HUES64 (cell line): Measurements from ENCODE around the gene PLPPR1.

Source experiments
- H3K27ac ChIP-seq: 2 replicates; pipeline ENCODE4 v1.7.0; 2013; ENCODE audit warnings: low read depth, low read length, inconsistent platforms
- H3K27me3 ChIP-seq: 2 replicates; pipeline ENCODE4 v1.6.1; 2013; ENCODE audit warnings: mild to moderate bottlenecking, low read length; ENCODE audit not compliant: insufficient read depth
- H3K36me3 ChIP-seq: 2 replicates; pipeline ENCODE4 v1.6.1; 2013; ENCODE audit warnings: mild to moderate bottlenecking, low read length; ENCODE audit not compliant: insufficient read depth
- H3K4me1 ChIP-seq: 2 replicates; pipeline ENCODE4 v1.6.1; 2013; ENCODE audit warnings: mild to moderate bottlenecking, low read length, moderate library complexity; ENCODE audit not compliant: insufficient read depth
- H3K4me3 ChIP-seq: 2 replicates; pipeline ENCODE4 v1.5.1; 2013; ENCODE audit warnings: mild to moderate bottlenecking, low read length, moderate library complexity
- H3K9ac ChIP-seq: 2 replicates; pipeline ENCODE4 v1.6.1; 2013; ENCODE audit warnings: mild to moderate bottlenecking, low read depth, low read length
- H3K9me3 ChIP-seq: 2 replicates; pipeline ENCODE4 v1.6.1; 2013; ENCODE audit warnings: low read depth, low read length; ENCODE audit not compliant: insufficient read depth
- WGBS: fragments of 150-250, 120-280 bp; methylation state at CpG from one replicate; pipeline ENCODE4 v1.1.7; 2013; ENCODE audit warnings: missing lambda C conversion rate; 5-methylcytosine and 5-hydroxymethylcytosine counted together

The PLPPR1 gene

DNA sequence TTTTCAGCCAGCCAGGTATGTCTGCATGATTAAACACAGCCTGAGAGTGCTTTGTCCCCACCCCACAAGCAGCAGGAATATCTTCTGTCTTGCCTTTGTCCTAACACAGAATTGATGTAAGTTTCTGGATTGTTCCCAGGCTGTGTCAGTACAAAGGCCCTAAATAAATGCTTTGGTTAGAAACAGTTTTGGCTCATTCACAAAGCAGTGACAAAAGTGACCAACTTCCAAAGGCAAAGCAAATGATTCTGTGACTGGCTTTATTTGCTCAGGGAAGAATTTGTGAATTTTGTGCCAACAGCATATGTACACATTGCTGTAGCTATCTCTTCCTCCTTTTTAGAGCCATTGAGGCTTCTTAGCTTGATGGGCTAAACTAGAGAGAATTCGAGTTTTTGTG lies 133.7 kb downstream of the PLPPR1 start:
- peaks cover 8% of the 10 kb centered on the region; the same call in 1 of the 2 replicates for H3K4me1 ChIP-seq
- no peaks in the 10 kb centered on the region for H3K9me3 ChIP-seq
- H3K27me3 ChIP-seq, result no peaks in the 10 kb centered on the region
- no peak overlapping the region for H3K27ac ChIP-seq
- no peak overlapping the region for H3K9ac ChIP-seq
- no peaks in the 10 kb centered on the region for H3K36me3 ChIP-seq
- H3K4me3 ChIP-seq, result no peak overlapping the region
- WGBS, result 100% methylated on average over 1 of the region's 1 CpG

DNA sequence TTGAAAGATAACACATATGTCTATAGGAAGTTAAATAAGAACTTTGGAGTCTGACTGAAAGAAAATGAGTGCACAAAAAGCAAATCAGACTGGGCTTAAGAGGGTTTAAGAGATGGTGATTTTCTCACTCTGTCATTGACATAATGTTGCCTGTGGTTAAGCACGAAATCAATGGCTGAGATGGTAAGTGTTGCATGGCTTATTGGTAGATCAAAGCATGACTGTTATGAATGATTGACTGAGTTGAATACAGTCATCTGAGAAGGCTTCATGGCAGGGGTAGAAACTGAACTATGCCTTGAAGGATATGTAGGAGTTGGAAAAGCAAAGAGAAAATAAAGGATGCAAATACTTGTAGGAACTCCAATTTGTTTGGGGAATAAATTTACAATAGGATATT lies 136.6 kb downstream of the PLPPR1 start:
- no peak overlapping the region for H3K9ac ChIP-seq
- WGBS, result 88% methylated on average over 1 of the region's 1 CpG
- no peaks in the 10 kb centered on the region for H3K9me3 ChIP-seq

DNA sequence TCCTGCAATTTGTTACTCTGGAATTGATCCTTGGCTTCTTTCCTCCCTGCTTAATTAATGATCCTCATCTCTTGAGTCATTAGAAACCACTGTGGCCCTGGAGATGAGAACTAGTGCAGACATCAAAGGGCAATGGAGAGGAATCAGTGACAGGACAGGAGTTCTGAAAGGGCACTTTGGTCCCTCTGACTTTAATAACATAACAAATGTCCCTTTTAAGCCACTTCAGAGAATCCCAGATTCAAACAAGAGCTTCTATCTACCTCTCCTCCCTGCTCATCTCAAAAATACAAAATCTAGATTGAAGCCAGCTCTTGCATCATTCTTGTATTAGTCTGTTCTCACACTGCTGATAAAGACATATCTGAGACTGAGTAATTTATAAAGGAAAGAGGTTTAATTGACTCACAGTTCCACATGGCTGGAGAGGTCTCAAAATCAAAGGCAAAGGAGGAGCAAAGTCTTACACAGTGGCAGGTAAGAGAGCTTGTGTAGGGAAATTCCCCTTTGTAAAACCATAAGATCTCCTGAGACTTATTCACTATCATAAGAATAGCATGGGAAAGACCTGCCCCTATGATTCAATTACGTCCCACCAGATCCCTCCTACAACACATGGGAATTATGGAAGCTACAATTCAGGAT lies 139.1 kb downstream of the PLPPR1 start:
- Histone ChIP-seq H3K27ac (no peak overlapping the region), H3K36me3 (no peaks in the 10 kb centered on the region), H3K4me3 (no peak overlapping the region), H3K27me3 (no peaks in the 10 kb centered on the region), H3K4me1 (peaks cover 3% of the 10 kb centered on the region; the same call in 1 of the 2 replicates), H3K9ac (no peak overlapping the region), H3K9me3 (no peaks in the 10 kb centered on the region)
- 100% methylated on average over 1 of the region's 1 CpG for WGBS

More for the DNA sequence above, 136.6 kb downstream of the PLPPR1 start:
- H3K4me1 ChIP-seq, result peaks cover 8% of the 10 kb centered on the region; the same call in 1 of the 2 replicates
- H3K27me3 ChIP-seq, result no peaks in the 10 kb centered on the region
- H3K4me3 ChIP-seq, result no peak overlapping the region
- no peak overlapping the region for H3K27ac ChIP-seq
- no peaks in the 10 kb centered on the region for H3K36me3 ChIP-seq

DNA sequence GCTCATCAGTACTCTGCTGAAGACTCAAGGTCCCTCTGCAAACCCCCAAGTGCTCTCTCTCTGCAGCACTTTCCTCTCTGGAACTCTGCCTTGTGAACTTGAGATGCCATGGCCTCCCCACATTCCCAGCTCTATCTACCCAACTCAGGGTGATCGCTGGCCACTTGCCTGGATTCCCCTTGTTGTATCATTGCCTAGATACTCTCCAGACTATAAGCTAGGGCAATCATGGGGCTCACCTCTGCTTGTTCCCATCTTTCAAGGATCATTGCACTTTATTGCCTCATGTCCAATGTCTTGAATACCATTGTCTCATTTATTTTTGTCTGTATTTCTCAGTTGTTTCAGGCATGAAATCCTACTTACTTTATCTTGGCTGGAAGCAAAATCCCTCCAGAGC lies 144.1 kb downstream of the PLPPR1 start:
- Histone ChIP-seq H3K9ac (no peak overlapping the region), H3K27ac (no peak overlapping the region), H3K4me3 (no peak overlapping the region), H3K4me1 (no peaks in the 10 kb centered on the region), H3K27me3 (no peaks in the 10 kb centered on the region), H3K36me3 (no peaks in the 10 kb centered on the region), H3K9me3 (no peaks in the 10 kb centered on the region)
- WGBS, result 97% methylated on average over 1 of the region's 1 CpG

DNA sequence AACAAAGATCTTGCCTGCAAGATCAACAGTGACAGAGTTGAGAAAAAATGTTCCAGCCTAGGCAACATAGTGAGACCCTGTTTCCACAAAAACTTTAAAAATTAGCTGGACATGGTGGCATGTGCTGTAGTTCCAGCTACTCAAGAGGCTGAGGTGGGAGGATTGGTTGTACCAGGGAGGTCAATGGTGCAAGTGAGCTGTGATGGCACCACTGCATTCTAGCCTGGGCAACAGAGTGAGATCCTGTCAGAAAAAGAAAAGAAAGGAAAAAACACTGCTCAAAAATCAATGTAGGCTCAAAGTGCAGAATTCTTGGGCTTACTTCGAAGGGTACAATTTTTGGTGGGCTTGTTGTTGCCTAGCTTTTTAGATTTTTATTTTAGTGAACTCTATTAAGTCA lies 145.4 kb downstream of the PLPPR1 start:
- Histone ChIP-seq H3K4me3 (no peak overlapping the region), H3K27me3 (no peaks in the 10 kb centered on the region), H3K9ac (no peak overlapping the region), H3K27ac (no peak overlapping the region), H3K4me1 (no peaks in the 10 kb centered on the region), H3K9me3 (no peaks in the 10 kb centered on the region), H3K36me3 (no peaks in the 10 kb centered on the region)
- WGBS, result 91% methylated on average over 1 of the region's 1 CpG

DNA sequence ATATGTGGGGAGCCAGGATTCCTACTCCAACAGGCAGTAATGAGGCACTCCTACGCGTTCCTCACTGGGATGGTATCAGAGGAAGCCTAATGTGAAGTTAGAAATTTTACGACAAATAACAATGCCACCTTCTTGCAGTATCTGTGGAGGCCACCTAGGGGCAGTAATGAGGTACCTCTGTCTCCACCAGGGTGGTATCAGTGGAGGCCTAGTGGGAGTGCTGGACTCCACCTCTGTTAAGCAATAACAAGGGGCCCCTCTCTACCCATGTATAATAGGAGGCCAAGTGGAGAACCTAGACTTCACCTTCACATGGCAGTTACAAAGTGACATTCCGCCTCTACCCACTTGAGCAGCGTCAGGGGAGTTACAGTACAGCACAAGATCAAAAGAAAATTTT lies 147.9 kb downstream of the PLPPR1 start:
- H3K36me3 ChIP-seq, result no peaks in the 10 kb centered on the region
- H3K4me1 ChIP-seq, result no peaks in the 10 kb centered on the region
- no peak overlapping the region for H3K27ac ChIP-seq
- H3K9ac ChIP-seq, result no peak overlapping the region
- no peaks in the 10 kb centered on the region for H3K9me3 ChIP-seq
- no peak overlapping the region for H3K4me3 ChIP-seq
- no peaks in the 10 kb centered on the region for H3K27me3 ChIP-seq
- 94% methylated on average over 5 of the region's 5 CpGs for WGBS

DNA sequence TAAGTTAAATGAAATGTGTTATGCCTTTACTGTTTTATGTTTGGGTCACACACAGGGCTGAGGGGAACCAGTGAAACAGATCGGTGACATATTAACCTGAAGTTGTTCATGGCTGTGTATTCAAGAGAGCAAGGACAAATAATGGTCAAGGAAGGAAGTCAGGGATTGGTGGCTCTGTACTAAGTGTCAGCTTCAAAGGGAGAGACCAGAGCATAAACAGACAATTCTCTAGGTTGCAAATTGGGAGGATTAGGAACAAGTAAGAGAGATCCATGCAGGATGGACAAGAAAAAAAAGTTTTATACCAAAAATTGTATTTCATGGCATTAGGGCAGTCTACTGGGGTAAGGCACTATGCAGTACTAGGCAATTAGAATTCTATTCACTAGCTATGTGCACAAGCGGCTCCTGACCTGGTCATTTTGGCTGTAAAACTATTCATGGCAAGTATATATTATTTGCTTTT lies 156.3 kb downstream of the PLPPR1 start:
- WGBS, result 89% methylated on average over 2 of the region's 2 CpGs
- Histone ChIP-seq H3K4me1 (no peaks in the 10 kb centered on the region), H3K27ac (no peak overlapping the region), H3K36me3 (no peaks in the 10 kb centered on the region), H3K9me3 (no peaks in the 10 kb centered on the region), H3K9ac (no peak overlapping the region), H3K27me3 (no peaks in the 10 kb centered on the region), H3K4me3 (no peak overlapping the region)

DNA sequence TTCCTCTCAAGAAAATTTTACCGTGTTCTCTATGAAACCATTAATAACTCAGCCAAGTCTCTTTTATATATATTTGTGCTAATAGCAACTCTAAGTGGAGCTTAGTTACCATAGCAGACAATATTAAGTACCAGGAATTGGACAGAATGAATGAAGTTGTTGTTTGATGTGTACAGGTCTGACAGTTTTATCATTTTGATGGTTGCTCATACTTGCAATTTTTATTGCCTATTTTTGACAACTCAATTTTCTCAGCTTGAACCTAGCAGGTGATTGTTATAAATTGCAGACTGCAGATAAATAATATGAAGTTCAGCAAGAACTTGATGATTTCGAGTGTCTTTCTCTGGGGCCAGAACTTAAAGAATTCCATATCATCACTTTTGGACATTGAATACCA lies 163.2 kb downstream of the PLPPR1 start:
- WGBS, result 81% methylated on average over 2 of the region's 2 CpGs
- no peak overlapping the region for H3K4me3 ChIP-seq
- H3K36me3 ChIP-seq, result no peaks in the 10 kb centered on the region
- no peaks in the 10 kb centered on the region for H3K4me1 ChIP-seq
- no peaks in the 10 kb centered on the region for H3K27me3 ChIP-seq
- no peak overlapping the region for H3K27ac ChIP-seq
- H3K9ac ChIP-seq, result no peak overlapping the region
- H3K9me3 ChIP-seq, result no peaks in the 10 kb centered on the region

DNA sequence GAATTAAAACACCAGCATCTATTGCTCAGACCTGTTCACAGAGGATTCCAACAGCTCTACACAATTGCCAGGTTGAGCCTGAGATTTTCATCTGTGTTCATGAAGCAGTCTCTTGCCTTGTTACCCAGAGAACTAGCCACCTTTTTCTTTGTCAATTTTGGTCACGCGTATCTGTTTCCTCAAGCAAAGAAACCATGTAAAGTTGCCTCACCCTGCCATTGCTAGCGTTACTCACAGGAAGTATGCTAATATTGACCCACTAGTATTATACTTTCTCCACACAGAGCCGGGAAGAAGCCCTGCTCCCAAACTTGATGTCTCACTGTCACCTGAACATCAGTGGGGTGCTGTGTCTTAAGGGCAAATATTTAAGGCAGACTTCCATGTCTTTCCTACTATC lies 168.5 kb downstream of the PLPPR1 start:
- Histone ChIP-seq H3K9me3 (no peaks in the 10 kb centered on the region), H3K36me3 (no peaks in the 10 kb centered on the region), H3K4me3 (no peak overlapping the region), H3K27me3 (no peaks in the 10 kb centered on the region), H3K4me1 (no peaks in the 10 kb centered on the region), H3K9ac (no peak overlapping the region), H3K27ac (no peak overlapping the region)
- 89% methylated on average over 4 of the region's 4 CpGs for WGBS

DNA sequence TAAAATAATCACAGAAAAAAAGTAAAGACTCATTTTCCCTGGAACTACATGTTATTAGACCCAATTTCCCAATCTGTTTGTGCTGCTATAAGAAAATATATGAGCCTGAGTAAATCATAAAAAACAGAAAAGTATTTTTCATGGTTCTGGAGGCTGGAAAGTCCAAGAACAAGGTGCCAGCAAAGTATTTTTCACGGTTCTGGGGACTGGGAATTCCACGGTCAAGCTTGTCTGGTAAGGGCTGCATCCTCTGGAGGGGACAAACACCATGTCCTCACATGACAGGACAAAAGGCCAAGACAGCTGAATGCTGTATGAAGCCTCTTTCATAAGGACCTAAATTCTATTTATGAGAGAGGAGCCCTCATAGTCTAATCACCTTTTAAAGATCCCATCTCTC lies 172.3 kb downstream of the PLPPR1 start:
- H3K4me1 ChIP-seq, result no peaks in the 10 kb centered on the region
- no peak overlapping the region for H3K27ac ChIP-seq
- no peak overlapping the region for H3K4me3 ChIP-seq
- no peaks in the 10 kb centered on the region for H3K27me3 ChIP-seq
- H3K36me3 ChIP-seq, result no peaks in the 10 kb centered on the region
- no peaks in the 10 kb centered on the region for H3K9me3 ChIP-seq
- no peak overlapping the region for H3K9ac ChIP-seq
- 94% methylated on average over 2 of the region's 2 CpGs for WGBS

DNA sequence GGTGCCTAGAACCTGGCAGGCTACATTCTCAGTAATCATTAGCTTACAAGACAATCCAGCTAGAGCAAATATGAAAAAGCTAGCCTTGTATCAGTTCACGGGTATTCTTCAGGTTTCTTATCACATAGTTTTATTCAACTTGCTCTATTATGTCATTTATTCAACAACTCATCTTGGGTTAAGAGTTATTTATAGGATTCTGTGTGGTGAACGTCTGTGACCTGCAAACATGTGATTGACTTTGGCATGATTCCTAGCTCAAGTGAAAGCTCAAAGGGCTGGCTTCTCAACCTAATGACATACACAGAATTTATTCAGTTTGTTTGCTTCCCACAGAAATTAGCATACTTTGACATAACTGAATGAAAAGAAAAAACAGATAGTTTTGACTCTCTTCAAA lies 173.1 kb downstream of the PLPPR1 start:
- Histone ChIP-seq H3K4me1 (no peaks in the 10 kb centered on the region), H3K36me3 (no peaks in the 10 kb centered on the region), H3K4me3 (no peak overlapping the region), H3K9ac (no peak overlapping the region), H3K27ac (no peak overlapping the region), H3K9me3 (no peaks in the 10 kb centered on the region), H3K27me3 (no peaks in the 10 kb centered on the region)
- 96% methylated on average over 2 of the region's 2 CpGs for WGBS

DNA sequence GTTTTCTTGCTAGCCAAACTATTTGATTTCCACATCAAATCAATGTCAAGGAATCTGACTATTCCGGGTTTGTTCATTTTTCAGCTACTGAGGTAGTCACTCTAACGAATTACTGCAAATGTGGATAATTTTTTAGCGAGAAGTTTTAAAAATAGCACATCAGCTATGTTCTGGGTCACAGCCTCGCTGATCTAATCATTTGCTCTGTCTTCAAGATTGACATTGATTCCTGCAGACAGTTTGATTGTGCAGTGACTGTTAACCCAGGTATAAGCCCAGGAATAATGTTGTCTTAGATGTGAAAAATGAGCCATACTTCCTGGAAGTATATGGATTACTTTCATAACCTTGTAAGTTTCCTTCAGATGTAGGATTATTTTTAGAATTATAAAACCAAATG lies 181.1 kb downstream of the PLPPR1 start:
- 95% methylated on average over 4 of the region's 4 CpGs for WGBS
- no peaks in the 10 kb centered on the region for H3K4me1 ChIP-seq
- no peaks in the 10 kb centered on the region for H3K36me3 ChIP-seq
- no peak overlapping the region for H3K27ac ChIP-seq
- H3K27me3 ChIP-seq, result no peaks in the 10 kb centered on the region
- no peak overlapping the region for H3K9ac ChIP-seq
- no peaks in the 10 kb centered on the region for H3K9me3 ChIP-seq
- no peak overlapping the region for H3K4me3 ChIP-seq
